Activated naive CD4-positive, alpha-beta T cell treated with anti-CD3 and anti-CD28 coated beads, Interleukin-2, amount 10 ng/mL, durations not matched to agents 7 days and 5 days (primary cell): ENCODE data around the gene NAT9.

Source experiments
- CTCF ChIA-PET: fragments of 350-600 bp; sonication (Branson Sonifier 250); formaldehyde crosslinking; loops from one replicate; lab custom pipeline; 2021; ENCODE audit warnings: antibody characterized with exemption; lab: Charles Lee
- DNase-seq: peaks from one replicate; pipeline ENCODE4 v3.0.0-alpha.2; 2020
- H3K27ac Mint-ChIP-seq: one replicate; pipeline ENCODE4 v1.8.0; 2021; ENCODE audit warnings: mild to moderate bottlenecking, moderate library complexity, mixed read lengths
- H3K27me3 Mint-ChIP-seq: one replicate; pipeline ENCODE4 v1.8.0; 2021; ENCODE audit warnings: mild to moderate bottlenecking, mixed read lengths
- H3K36me3 Mint-ChIP-seq: one replicate; pipeline ENCODE4 v1.8.0; 2021; ENCODE audit warnings: mixed read lengths
- H3K4me1 Mint-ChIP-seq: one replicate; pipeline ENCODE4 v1.8.0; 2021; ENCODE audit warnings: mixed read lengths
- H3K4me3 Mint-ChIP-seq: one replicate; pipeline ENCODE4 v1.8.0; 2021; ENCODE audit warnings: mild to moderate bottlenecking, moderate library complexity, mixed read lengths
- H3K9me3 Mint-ChIP-seq: one replicate; pipeline ENCODE4 v1.8.0; 2021; ENCODE audit warnings: mixed read lengths

The NAT9 gene

DNA sequence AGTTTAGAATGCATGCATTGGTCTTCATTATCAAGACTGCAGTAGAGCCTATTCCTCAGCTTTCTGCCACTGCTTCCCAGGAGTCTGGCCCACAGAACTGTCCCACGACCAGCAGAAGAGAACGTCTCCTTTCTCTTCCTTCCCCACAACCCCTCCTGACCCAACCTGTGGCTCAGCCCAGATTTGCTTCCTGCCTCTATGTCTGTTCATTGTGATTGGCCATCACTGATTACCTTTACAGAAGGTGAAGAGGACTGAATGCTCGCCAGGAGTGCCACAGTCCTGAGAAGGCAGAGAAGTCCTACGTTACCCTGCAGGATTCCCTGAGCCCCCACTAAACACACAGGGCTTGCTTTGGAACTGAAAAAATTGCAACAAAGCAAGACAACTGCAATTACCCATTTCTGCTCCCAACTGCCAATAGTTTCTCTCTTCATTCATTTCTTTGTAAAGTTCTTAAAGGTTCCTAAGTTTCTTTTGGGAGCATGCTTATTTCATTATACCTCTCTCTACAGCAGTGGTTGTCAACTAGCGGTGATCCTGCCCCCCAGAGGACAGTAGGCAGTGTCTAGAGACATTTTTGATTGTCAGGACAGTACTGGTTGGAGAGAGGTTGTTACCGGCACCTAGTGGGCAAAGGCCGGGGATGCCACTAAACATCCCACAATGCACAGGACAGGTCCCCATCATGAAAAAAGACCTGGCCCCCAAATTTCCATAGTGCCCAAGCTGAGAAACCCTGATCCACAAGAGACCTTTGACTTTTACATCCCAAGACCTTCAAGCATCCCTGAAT, 4.5 kb upstream of the NAT9 start:
- peaks cover 87% of the 10 kb centered on the region for H3K4me1 Mint-ChIP-seq
- no peaks in the 10 kb centered on the region for H3K9me3 Mint-ChIP-seq
- H3K4me3 Mint-ChIP-seq: peak overlapping the region; percentile 68
- H3K36me3 Mint-ChIP-seq: peaks cover 65% of the 10 kb centered on the region
- H3K27ac Mint-ChIP-seq: peak overlapping the region; percentile 98
- CTCF ChIA-PET: interaction anchor here (0.8 to 5.6 kb wide), 17 partner anchors 9 to 123 kb away, joined by 3 to 44 read pairs (median 7); no protein-coding TSS in a partner anchor
- DNase-seq: peak; percentile 54
- H3K27me3 Mint-ChIP-seq: peaks cover 4% of the 10 kb centered on the region

DNA sequence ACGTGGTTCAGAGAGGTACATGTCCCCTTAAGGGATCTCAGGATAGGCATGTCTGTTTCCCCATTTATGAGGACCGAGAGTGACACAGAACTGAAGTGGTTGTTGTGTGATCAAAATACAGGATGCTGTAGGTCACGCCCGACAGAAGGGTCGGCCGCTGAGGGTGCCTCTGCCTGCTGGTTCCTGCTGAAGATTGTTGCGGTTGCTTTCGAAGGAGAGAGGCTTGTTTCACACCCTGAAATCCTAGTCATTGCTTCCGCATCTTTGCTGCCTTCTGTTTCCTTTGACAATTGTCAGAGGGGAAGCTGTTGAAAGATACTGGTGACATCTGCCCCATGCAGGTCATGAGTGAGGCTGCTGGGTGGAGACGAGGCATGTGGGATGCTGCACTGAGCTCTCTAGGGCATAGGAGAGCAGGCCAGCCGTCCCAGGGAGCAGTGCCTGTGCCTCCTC, 3.8 kb upstream of the NAT9 start:
- peak; percentile 86 for DNase-seq
- Mint-ChIP-seq H3K4me3 (peak overlapping the region; percentile 68), H3K36me3 (peaks cover 65% of the 10 kb centered on the region), H3K4me1 (peaks cover 86% of the 10 kb centered on the region), H3K27me3 (peaks cover 4% of the 10 kb centered on the region), H3K9me3 (no peaks in the 10 kb centered on the region), H3K27ac (peak overlapping the region; percentile 98)
- CTCF ChIA-PET: interaction anchor here (0.8 to 5.6 kb wide), 11 partner anchors 9 to 122 kb away, joined by 3 to 44 read pairs (median 7); no protein-coding TSS in a partner anchor

DNA sequence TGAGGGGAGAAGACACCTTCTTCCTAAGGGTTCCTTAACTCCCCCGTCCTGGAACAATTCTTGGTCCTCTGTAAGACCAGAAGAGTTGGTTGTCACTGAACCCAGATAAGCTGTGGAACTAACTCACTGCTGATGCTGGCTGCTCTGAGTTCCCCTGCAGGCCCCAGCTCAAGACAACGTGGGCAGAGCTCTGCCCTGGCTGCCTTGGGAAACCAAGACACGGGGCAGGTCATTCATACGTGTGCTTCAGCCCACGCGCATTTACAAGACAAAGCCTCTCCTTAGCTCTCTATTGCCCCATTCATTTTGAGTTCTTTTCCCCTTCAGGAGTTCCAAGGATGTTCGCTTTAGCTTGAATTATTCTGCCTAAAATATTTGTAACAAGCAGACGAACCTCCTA, 3.4 kb upstream of the NAT9 start:
- peak overlapping the region; percentile 68 for H3K4me3 Mint-ChIP-seq
- CTCF ChIA-PET: interaction anchor here (1.1 to 5.6 kb wide), 10 partner anchors 9 to 122 kb away, joined by 3 to 44 read pairs (median 8); no protein-coding TSS in a partner anchor
- peaks cover 62% of the 10 kb centered on the region for H3K36me3 Mint-ChIP-seq
- H3K27ac Mint-ChIP-seq: peak overlapping the region; percentile 98
- H3K27me3 Mint-ChIP-seq: peaks cover 4% of the 10 kb centered on the region
- DNase-seq: no peak
- H3K9me3 Mint-ChIP-seq: no peaks in the 10 kb centered on the region
- peaks cover 81% of the 10 kb centered on the region for H3K4me1 Mint-ChIP-seq

DNA sequence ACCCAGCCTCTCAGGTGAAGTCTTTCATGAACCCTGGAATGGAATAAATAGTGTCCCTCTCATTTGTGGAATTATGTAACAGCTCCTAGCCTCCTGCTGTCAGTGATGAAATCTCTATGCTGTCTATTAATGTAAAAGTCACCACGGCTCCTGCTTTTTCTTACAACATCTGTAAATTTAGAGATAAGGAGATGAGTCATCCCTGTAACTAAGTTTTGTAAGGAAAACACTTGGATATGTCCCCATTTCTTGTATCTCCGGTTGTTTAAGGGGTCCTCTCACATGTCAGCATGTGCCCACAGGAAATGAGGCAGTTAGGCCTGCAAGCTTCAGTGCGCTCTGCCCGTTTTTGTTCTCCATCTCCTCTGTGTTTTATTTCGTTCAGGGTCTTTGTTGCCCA, 2.8 kb upstream of the NAT9 start:
- H3K27ac Mint-ChIP-seq: peak overlapping the region; percentile 98
- CTCF ChIA-PET: interaction anchor here (1.6 to 5.6 kb wide), 8 partner anchors 8 to 121 kb away, joined by 4 to 44 read pairs (median 10); no protein-coding TSS in a partner anchor
- peaks cover 78% of the 10 kb centered on the region for H3K4me1 Mint-ChIP-seq
- H3K4me3 Mint-ChIP-seq: peak overlapping the region; percentile 54
- H3K36me3 Mint-ChIP-seq: peaks cover 58% of the 10 kb centered on the region
- peaks cover 4% of the 10 kb centered on the region for H3K27me3 Mint-ChIP-seq
- H3K9me3 Mint-ChIP-seq: no peaks in the 10 kb centered on the region
- no peak for DNase-seq

DNA sequence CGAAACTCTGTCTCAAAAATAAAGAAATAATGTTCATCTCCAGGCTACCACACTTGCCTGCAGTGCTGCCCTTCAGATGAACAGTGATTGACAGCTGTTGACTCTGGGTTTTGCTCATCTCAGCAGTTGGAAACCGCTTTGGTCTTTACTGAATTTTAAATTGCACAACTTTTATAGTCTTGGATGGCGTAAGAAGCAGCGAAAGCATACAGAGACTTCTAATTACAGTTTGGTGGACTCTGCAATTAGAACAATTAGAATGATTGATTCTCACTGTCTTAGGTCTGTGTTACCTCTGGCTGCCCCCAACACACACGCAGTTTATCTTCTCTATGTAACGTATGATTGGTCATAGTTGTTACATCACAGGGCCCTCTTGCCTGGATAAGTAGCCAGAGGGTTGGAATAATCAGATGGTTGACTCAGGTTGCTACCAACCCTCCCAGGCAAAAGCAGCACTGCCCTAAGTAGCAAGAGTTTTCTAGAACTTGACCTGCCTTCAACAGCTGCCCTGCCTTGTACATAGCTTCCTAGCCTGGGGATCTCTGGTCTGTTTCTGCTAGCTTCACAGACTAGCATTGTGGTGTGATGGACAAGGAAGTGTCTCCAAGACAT, 1.9 kb upstream of the NAT9 start:
- H3K4me3 Mint-ChIP-seq: peak overlapping the region; percentile 61
- H3K9me3 Mint-ChIP-seq: no peaks in the 10 kb centered on the region
- peak overlapping the region; percentile 98 for H3K27ac Mint-ChIP-seq
- H3K27me3 Mint-ChIP-seq: peaks cover 4% of the 10 kb centered on the region
- peaks cover 60% of the 10 kb centered on the region for H3K36me3 Mint-ChIP-seq
- peaks cover 83% of the 10 kb centered on the region for H3K4me1 Mint-ChIP-seq
- CTCF ChIA-PET: interaction anchor here (1.0 to 5.6 kb wide), 4 partner anchors 13 to 121 kb away, joined by 3 to 44 read pairs (median 14); no protein-coding TSS in a partner anchor
- no peak for DNase-seq

DNA sequence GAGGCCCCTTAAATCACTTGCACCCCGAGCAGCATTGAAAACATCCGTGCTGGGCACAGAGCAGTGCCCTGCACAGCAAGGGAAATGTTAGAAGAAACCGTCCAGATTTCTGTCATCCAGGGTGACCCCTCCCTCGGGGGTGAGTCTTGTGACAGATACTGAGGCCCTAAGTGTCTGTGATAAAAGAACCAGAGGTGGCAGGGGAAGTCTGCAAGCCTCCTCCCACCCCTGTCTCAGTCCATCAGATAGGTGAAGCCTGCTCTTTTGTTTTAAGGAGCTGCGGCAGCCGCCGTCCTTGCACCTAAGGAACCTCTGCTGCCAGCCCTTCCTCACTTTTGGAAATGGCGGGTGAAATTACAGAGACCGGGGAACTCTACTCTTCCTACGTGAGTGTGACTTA, 845 bp upstream of the NAT9 start:
- peaks cover 4% of the 10 kb centered on the region for H3K27me3 Mint-ChIP-seq
- peaks cover 80% of the 10 kb centered on the region for H3K4me1 Mint-ChIP-seq
- H3K4me3 Mint-ChIP-seq: peak overlapping the region; percentile 98
- DNase-seq: no peak
- H3K9me3 Mint-ChIP-seq: no peaks in the 10 kb centered on the region
- CTCF ChIA-PET: interaction anchor here (0.8 to 5.6 kb wide), 6 partner anchors 14 to 119 kb away, joined by 3 to 44 read pairs (median 10); no protein-coding TSS in a partner anchor
- H3K36me3 Mint-ChIP-seq: peaks cover 61% of the 10 kb centered on the region
- H3K27ac Mint-ChIP-seq: peak overlapping the region; percentile 69

DNA sequence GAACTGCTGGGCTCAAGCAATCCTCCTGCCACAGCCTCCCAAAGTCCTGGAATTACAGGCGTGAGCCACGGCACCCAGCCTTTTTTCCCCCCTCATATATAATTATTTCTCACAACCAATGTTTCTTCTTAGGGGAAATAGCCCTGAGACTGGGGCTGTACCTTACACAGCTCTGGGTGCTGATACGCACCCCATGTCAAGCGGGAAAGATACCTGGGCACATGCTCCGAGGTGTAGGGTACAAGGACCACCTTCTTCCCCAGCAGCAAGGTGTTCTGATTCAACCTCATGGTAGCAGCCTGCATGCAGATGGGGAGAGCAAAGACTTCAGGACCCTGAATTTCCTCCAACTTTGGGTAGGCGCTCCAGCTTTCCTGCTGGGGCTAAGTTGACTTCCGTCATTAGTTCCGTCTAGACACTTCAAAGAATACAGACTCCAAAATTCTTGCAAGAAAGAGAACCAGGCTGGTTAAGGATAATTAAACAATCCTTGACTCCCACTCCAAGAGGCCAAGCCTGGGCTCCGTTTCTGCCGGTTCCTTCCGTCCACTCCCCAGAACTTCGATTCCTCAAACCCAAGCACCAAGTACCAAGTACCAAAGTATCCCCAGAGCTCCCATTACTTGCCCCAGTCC, 619 bp downstream of the NAT9 start:
- peaks cover 69% of the 10 kb centered on the region for H3K4me1 Mint-ChIP-seq
- no peaks in the 10 kb centered on the region for H3K9me3 Mint-ChIP-seq

DNA sequence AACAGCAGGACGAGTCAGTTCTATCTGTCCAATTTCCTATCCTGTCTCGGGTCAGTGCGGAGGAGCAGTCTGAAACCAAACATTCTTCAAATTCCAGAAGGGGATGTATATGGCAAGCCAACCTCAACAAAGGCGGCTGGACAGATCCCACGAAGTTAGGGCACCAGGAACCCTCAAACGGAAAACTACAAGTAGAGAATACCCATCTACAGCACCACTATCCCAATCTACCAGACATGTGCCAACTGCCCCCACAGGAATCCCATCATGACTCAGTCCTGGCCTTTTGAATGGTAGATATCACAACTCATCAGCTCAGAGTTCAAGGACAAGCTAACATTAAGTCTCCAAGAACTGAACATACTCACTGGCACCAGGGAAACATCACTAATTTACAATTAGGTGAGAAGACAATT, 2.3 kb downstream of the NAT9 start:
- peaks cover 61% of the 10 kb centered on the region for H3K36me3 Mint-ChIP-seq

More for the DNA sequence above, 619 bp downstream of the NAT9 start:
- DNase-seq: no peak
- Mint-ChIP-seq H3K27me3 (peaks cover 4% of the 10 kb centered on the region), H3K4me3 (peak overlapping the region; percentile 98), H3K36me3 (peaks cover 61% of the 10 kb centered on the region), H3K27ac (peak overlapping the region; percentile 94)
- CTCF ChIA-PET: interaction anchor here (0.6 to 5.6 kb wide), 8 partner anchors 15 to 192 kb away, joined by 4 to 44 read pairs (median 6); partner anchors contain the start of gene RAB37

DNA sequence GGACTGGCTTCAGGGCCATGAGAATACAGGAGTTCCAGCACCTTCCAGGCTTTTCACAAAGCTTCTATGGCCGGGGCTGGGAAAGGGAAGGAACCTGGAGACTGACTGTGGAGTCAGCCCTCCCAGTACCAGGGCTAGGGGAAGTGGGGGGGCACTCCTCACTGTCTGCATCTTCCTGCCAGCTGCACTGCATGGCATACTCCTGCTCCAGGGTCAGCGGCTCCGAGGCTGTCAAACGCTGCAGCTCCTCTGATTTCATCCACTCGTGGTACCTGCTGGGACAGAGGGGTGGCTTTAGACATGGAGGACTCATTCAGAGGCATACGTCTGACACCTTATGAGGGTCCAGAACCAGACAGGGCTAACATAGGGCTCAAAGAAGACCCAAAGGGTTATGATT, 2.7 kb downstream of the NAT9 start:
- CTCF ChIA-PET: interaction anchor here (1.8 to 6.0 kb wide), 4 partner anchors 13 to 116 kb away, joined by 5 to 56 read pairs (median 14); no protein-coding TSS in a partner anchor
- no peak for DNase-seq
- H3K4me1 Mint-ChIP-seq: peaks cover 63% of the 10 kb centered on the region
- peak overlapping the region; percentile 71 for H3K27ac Mint-ChIP-seq
- H3K4me3 Mint-ChIP-seq: no peak overlapping the region
- H3K27me3 Mint-ChIP-seq: peaks cover 4% of the 10 kb centered on the region
- H3K36me3 Mint-ChIP-seq: peaks cover 64% of the 10 kb centered on the region
- no peaks in the 10 kb centered on the region for H3K9me3 Mint-ChIP-seq

More for the DNA sequence above, 2.3 kb downstream of the NAT9 start:
- peak overlapping the region; percentile 39 for H3K4me3 Mint-ChIP-seq
- no peak overlapping the region for H3K27ac Mint-ChIP-seq
- CTCF ChIA-PET: interaction anchor here (1.6 to 6.0 kb wide), 6 partner anchors 14 to 116 kb away, joined by 4 to 56 read pairs (median 10); partner anchors contain the start of gene RAB37
- peaks cover 62% of the 10 kb centered on the region for H3K4me1 Mint-ChIP-seq
- H3K27me3 Mint-ChIP-seq: peaks cover 4% of the 10 kb centered on the region
- H3K9me3 Mint-ChIP-seq: no peaks in the 10 kb centered on the region
- DNase-seq: no peak

DNA sequence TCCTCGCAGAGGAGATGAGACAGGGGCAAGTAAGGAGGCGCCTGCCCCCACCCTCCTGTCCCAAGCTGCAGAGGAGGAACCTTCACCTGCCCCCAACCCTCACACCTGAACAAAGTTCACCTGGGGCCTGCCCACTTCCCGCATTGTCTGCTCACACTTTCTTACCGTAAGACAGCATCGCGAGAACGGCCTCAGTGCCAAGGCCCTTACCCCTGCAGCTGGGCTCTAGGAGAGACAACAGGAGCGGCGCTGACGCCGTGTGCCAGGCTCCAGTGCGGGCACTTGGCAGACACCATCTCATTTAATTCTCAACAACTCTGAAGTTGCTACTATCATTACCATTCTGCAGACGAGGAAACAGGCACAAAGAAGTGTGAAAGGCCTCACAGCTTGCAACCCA, 4.1 kb downstream of the NAT9 start:
- CTCF ChIA-PET: interaction anchor here (0.6 to 6.0 kb wide), 7 partner anchors 10 to 185 kb away, joined by 3 to 56 read pairs (median 10); partner anchors contain the start of gene RAB37
- Mint-ChIP-seq H3K36me3 (peaks cover 58% of the 10 kb centered on the region), H3K27ac (peak overlapping the region; percentile 58), H3K4me3 (no peak overlapping the region), H3K9me3 (no peaks in the 10 kb centered on the region), H3K4me1 (peaks cover 53% of the 10 kb centered on the region), H3K27me3 (peaks cover 4% of the 10 kb centered on the region)
- DNase-seq: no peak

DNA sequence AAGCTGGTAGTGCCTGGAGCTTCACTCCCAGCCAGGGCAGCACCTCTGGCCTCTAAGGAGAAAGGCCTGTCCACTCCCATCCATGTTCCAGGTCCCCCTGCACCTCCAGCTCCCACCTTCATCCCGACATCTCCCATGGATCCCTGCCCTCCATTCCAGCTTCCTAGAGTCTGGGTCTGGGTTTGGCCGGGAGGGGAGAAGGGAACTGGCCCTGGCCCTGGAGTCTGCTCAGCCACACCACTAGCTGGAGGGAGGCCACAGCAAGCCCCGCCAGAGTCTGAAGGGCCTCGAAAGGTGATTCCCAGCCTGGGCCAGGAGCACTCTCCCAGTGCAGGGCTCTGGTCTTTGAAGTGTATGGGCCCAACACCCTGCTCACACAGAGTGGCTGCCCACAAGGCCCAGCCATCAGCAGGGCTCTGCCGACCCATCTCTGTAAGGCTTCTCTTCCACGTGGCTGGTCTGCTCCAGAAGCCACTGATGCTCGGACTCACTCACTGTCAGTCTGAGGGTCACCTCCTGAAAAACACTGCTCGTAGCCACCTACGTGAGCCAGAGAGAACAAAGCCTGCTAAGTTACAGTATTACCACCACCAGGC, 4.7 kb downstream of the NAT9 start:
- DNase-seq: no peak
- Mint-ChIP-seq H3K9me3 (no peaks in the 10 kb centered on the region), H3K4me1 (peaks cover 49% of the 10 kb centered on the region), H3K27ac (no peak overlapping the region), H3K27me3 (peaks cover 4% of the 10 kb centered on the region), H3K4me3 (no peak overlapping the region), H3K36me3 (peaks cover 60% of the 10 kb centered on the region)
- CTCF ChIA-PET: interaction anchor here (0.6 to 6.0 kb wide), 15 partner anchors 8 to 185 kb away, joined by 3 to 56 read pairs (median 7); partner anchors contain the start of genes FDXR, GRIN2C and RAB37

DNA sequence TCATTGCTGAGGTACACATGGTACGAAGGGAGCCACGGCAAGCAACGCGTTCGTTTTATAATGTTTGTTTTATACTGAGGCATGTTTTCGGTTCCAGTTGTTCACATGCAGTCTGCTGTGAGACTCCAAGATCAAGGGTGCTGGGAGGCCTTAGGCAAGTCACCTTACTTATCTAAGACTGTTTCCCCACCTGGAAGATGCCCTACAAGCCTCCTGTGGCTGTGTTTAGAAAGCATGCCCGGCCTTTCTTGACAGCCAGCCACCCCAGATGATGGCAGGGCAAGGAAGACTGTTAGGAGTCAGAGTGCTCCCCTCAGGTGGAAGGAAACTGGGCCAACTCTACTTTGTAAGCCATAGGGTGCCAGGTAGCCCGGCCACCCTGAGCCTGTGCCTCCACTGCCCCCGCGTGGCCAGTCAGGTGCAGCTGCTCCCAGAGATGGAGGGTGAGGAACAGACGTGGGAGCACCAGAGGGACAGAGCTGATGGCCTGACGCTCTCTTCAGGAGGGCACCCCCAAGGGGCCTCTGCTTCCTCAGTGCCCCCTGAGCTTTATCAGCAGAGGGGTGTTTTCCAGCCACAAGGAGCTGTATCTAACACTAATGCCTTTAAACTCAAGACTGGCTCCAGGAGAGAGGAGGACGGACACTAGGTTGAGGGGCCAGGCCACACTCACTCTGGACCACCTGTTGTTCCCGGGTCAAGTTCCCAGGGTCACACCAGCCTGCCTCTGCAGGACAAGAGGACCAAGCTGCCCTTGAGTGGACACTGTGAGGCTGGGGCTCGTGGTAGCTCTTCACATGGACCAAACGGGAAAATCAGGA, 5.4 kb downstream of the NAT9 start:
- no peaks in the 10 kb centered on the region for H3K9me3 Mint-ChIP-seq
- no peaks in the 10 kb centered on the region for H3K27me3 Mint-ChIP-seq
- peak overlapping the region; percentile 80 for H3K27ac Mint-ChIP-seq
- DNase-seq: peak; percentile 83
- no peak overlapping the region for H3K4me3 Mint-ChIP-seq
- peaks cover 58% of the 10 kb centered on the region for H3K36me3 Mint-ChIP-seq
- H3K4me1 Mint-ChIP-seq: peaks cover 47% of the 10 kb centered on the region
- CTCF ChIA-PET: interaction anchor here (0.7 to 6.0 kb wide), 13 partner anchors 9 to 115 kb away, joined by 3 to 56 read pairs (median 10); partner anchors contain the start of genes FDXR, GRIN2C and RAB37
